Hematopoietic multipotent progenitor cell treated with erythropoietin and hydrocortisone succinate and interleukin-3 and kit ligand, for 4 days (in vitro differentiated cells): ENCODE data around the gene ACAP2.
"Not testable (repeated sequence)": the region's sequence is repeated elsewhere in the genome, so short reads cannot be mapped to it uniquely, and the experiment has no call there.

Experiments used
- DNase-seq: peaks from one replicate; pipeline ENCODE4 v3.0.0-alpha.2; 2015

The ACAP2 gene

DNA sequence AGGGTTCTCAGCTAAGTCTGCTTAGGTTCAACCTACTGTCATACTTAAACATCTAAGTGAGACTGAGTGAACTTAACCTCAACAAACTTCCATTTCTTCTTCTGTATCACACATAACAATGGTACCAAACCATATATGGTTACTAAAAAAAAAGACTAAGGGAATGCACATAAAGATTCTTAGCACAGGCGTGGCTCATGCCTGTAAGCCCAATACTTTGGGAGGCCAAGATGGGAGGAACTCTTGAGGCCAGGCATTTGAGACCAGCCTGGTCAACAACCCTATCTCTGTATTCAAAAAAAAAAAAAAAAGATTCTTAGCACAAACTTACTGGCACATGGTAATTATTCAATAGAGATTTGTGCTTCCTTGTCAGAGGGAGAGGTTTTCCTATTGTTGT lies 57.9 kb downstream of the ACAP2 start:
- no peak for DNase-seq

DNA sequence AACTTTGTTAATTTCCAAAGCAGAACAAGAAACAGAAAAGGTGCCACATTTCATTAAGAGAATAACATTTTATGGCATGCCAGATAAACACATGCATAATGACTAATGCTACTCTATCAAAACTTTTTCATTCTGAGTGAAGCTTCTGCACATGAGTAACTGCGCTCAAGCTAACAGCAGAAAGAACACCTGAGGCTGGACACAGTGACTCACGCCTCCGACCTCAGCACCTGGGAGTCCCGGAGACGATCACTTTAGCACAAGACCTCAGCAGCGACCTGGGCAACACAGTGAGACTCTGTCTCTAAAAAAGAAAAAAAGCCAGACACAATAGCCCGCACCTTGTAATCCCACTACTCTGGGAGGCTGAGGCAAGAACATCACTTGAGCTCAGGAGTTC lies 70.6 kb downstream of the ACAP2 start:
- no peak for DNase-seq

DNA sequence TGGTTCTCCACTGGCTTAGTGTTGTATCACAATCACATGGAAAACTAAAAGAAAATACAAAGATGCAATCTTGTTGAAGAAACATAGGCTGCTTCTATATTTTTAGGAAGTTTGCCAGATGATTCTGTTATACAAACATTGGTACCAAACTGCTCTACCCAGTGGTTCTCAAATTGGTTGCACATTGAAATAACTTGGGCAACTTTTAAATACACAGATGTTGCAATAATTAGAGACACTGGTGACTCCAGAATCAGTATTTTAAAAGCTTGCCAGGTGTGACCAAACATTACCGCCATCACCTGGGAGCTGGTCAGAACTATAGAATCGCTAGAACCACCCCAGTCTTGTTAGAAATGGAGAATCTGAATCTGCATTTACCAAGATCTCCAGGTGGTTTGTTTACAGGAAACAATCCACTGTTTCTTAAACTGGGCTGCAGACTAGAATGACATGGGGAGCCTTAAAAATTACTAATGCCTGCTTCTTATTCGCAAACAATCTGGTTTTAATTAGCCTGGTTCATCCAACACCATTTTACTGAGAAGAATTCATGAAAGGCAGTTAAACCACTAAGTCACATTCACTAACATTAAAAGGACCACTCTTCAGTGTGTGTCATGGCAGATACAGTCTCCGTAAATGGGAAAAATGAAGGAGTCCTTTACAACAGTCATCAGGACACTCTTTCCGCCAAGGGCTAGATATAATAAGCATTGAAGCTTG lies 76.5 kb downstream of the ACAP2 start:
- no peak for DNase-seq

DNA sequence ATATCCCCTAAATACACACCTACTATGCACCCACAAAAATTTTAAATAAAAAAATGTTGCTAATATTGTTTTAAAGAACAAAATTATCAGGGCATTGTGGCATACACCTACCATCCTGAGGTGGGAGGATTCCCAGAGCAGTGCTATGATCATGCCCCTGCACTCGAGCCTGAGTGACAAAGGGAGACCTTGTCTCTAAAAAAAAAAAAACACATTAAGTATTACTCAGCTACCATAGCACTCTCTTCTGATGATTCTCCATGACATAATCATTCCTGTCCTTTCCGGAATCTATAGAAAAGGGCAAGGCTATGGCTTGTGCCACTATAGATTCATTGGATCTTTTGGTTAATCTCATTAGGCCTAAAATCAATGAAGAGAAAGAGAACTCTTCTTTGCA lies 77.4 kb downstream of the ACAP2 start:
- DNase-seq, result no peak

DNA sequence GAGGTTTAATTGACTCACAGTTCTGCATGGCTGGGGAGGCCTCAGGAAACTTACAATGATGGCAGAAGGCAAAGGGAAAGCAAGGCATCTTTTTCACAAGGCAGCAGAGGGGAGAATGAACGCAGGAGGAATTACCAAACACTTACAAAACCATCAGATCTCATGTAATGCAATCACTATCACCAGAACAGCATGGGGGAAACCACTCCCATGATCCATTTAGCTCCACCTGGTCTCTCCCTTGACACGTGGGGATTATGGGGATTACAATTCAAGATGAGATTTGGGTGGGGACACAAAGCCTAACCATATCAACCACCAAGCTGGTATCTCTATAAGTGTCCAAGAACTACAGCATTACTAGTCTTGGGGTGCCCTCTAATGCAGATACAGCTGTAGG lies 85.0 kb downstream of the ACAP2 start:
- DNase-seq, result not testable (repeated sequence)

DNA sequence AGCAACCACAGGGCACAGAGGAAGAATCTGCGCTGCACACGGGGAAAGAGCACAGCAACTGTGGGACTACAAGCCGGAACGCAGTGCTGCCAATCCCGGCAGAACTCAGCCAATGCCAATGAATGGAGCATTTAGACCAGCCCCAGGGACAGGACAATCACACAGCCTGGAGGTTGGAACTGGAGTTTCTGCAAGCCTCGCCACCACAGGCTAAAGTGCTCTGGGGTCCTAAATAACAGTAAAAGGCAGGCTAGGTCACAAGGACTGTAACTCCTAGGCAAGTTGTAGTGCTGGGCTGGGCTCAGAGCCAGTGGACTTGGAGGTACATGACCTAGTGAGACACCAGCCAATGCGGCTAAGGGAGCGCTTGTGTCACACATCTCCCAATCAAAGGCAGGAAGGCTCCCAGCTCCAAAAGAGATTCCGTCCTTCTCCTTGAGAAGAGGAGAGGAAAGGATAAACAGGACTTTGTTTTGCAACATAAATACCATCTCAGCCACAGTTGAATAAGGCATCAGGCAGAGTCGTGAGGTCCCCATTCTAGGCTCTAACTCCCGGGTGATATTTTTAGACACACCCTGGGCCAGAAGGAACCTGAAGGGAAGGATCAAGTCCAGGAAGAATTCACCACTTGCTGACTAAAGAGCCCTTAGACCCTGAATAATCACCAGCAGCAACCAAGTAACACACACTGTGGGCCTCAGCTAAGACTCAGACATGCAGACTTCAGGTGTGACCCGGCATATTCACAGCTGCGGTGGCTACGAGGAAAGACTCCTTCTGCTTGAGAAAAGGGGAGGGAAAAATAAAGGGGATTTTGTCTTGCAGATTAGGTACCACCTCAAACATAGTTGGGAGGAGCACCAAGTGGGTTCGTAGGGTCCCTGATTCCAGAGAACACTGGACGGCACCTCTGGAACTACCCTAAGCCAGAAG lies 86.4 kb downstream of the ACAP2 start:
- no peak for DNase-seq

DNA sequence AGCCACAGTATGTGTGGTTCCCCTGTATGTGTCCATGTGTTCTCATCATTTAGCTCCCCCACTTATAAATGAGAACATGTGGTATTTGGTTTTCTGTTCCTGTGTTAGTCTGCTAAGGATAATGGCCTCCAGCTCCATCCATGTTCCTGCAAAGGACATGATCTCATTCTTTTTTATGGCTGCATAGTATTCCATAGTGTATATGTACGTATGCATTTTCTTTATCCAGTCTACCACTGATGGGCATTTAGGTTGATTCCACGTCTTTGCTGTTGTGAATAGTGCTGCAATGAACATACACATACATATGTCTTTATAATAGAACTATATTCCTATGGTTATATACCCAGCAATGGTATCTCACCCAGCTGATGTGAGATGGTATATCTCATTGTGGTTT lies 88.8 kb downstream of the ACAP2 start:
- not testable (repeated sequence) for DNase-seq

DNA sequence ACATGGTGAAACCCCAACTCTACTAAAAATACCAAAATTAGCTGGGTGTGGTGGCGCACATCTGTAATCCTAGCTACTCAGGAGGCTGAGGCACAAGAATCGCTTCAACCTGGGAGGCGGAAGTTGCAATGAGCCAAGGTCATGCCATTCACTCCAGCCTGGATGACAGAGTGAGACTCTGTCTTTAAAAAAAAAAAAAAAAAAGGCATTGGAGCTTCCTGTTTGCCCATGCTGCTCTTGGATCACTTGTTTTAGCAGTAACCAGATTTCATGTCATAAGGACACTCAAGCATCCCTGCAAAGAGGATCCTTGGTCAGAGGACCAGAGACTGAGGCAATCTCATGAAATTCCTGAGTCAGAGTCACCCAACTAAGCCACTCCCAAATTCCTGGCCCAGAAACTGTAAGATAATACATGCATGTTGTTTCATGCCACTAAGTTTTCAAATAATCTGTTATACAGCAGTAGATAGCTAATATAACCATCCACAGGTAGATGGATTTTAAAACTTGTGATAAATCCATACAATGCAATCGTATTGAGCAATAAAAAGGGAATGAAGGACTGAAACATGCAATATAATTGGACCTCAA lies 89.8 kb downstream of the ACAP2 start:
- DNase-seq, result no peak

DNA sequence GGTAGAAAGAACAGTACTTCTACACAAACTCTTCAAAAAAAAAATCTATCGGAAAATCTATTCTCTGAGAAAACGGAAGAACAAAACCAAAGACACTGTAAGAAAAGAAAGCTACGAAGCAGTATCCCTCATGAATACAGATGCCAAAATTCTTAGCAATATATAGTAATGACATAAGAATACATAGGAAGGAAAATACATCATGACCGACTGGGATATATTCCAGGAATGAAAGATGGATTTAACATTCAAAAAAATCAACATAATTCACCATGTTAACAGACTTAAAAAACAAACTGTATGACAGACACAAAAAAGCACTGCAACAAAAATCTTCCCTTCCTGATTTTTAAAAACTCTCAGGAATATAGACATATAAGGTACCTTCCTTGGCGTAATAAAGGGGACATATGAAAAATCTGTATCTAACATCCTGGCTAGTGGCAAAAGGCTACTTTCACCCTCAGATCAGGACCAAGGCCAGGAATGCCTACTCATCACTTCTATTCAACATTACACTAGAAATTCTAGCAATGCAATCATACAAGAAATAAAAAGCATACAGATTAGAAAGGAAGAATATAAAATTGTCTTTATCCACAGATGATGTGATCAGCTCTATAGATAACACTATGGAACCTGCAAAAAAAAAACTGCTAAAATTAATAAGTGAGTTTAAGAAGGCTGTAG lies 94.2 kb downstream of the ACAP2 start:
- DNase-seq, result no peak

DNA sequence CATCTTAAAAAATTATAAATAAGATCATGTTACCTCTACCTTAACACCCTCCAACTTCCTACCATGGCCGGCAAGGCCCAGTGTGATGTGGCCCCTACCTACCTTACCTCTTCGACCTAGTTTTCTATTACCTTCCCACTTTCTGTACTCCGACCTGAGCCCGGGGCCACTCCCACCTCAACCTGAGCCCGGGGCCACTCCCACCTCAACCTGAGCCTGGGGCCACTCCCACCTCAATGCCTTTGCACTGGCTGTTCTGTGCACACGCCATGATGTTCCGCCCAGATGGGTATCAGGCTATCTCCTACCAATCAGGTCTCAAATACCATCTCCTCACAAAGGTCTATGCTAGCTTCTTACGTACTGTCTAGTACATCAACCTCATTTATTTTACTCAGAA lies 105.1 kb downstream of the ACAP2 start:
- DNase-seq, result no peak

DNA sequence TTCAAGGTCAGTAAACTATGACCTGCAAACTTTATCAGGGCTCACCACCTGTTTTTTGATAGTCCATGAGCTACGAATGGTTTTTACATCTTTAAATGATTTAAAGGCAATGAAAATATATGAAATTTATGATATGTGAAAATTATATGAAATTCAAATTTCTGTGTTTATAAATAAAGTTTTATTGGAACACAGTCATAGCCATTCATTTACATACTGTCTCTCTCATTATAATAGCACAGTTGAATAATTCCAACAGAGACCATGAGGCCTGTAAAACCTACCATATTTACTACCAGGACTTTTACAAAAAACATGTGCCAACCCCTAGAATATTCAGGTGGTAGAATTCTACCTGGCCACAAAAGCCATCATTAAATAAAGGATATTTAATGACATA lies 107.9 kb downstream of the ACAP2 start:
- DNase-seq, result peak; percentile 5

DNA sequence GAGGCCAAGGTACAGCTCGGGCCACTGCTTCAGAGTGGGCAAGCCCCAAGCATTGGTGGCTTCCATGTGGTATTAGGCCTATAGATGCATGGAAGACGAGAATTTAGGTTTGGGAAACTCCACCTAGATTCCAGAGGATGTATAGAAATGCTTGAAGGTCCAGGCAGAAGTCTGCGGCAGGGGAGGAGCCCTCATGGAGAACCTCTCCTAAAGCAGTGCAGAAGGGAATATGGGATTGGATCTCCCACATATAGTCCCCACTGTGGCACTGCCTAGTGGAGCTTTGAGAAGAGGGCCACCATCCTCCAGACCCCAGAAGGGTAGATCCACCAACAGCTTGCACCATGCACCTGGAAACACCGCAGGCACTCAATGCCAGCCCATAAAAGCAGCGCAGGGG lies 123.8 kb downstream of the ACAP2 start:
- DNase-seq, result no peak

DNA sequence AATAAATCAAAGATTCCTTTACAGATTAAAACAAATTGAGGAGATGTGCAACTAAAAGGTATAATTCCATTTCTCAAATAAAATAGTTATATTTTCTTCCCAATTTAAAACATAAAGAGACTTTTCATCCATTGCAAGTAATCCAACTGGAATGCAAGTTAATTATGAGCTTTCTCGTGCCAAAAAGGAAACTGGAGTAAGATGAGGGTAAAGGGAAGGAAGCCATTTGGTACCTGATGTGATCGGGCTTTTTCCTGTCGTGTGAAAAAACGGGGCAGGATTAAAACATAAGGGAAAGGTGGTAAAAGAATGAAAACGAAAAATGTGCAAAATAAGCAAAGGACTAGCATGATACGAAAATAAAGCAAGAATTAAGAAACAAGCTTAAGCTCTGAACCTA lies 130.1 kb downstream of the ACAP2 start:
- no peak for DNase-seq

DNA sequence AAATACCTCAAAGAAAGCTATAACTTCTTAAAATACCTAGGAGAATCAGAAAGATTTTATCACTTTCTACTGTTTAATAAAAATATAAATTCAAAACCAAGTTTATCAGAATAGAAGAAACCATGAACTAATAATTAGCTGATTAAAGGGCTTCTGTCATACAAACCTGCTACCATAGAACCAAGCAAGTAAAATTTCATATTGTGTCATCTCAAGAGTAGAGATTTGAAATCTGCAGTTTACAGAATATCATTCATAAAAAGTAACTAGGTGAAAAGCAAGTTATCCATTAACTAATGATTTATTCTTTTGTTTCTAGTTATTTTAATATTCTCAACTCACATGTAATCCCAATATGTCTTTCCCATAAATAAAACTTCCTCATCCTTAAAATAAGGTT lies 135.1 kb downstream of the ACAP2 start:
- no peak for DNase-seq

DNA sequence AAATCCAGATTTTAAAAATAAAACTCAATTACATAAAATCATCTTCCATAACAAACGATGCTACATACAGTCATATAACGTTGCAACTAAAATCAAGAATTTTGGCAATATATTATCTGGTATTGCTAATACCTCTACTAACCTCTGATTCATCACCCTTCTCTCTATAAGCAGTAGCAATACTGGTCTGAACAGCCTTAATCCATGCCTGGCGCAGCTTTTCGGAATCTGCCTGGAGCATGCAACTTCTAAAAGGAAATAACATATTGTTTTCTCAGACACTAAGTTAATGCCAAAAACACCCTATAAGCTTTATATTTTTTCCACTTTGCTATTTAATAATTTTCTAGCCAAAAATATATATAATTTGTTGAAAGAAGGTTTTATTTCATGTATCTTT lies 136.5 kb downstream of the ACAP2 start:
- DNase-seq, result no peak

DNA sequence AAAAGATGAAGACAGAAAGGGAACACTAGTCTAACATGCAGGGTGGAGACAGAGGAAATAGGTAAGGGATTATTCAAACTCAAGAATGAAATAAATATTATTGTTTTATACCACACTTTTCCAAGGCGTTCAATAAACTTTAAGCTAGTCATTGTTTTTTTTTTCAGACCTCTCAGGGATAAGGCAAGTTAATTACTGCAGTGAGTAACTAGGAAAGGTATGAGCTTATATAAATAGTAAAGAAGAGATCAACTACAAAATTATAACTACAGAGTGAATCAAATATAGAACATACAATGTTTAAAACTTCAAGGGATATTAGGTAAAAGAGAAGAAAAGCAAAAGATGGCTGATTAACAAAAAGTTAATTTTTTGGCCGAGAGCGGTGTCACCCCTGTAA lies 140.4 kb downstream of the ACAP2 start:
- no peak for DNase-seq

DNA sequence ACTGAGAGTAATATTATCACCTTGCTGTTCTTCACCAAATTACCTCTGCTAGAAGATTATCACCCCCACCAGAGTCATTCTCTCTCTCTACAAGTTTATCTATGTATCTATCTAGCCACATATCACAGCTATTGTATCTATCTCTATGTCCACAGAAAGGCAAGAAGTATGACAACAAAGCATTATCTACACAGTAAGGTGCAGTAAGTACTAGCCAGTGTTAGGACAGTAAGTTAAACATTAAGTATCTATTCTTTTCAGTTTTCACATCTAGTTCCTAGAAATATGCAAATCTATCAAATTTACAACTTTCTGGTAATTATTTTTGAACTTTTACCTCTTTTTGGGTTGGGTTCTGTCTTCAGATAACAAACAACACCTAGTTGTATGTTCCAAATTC lies 145.4 kb downstream of the ACAP2 start:
- no peak for DNase-seq

DNA sequence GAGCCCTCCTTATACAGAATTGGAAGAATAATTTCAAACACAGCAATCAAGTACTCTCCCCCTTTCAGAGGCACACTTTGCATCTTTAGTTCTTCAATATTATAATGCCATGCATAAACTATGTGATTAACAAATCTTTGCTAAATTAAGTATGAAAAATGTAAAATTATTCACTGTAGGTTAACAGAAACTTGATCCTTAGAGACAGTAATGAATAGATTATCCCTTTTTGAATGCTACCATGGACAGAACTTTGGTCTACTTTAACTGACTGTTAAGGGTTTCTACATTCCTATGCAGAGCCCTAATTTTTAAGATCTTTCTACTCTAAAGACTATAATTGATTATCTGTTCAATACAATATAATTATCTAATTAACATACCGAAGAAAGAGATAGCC lies 146.2 kb downstream of the ACAP2 start:
- DNase-seq, result no peak

DNA sequence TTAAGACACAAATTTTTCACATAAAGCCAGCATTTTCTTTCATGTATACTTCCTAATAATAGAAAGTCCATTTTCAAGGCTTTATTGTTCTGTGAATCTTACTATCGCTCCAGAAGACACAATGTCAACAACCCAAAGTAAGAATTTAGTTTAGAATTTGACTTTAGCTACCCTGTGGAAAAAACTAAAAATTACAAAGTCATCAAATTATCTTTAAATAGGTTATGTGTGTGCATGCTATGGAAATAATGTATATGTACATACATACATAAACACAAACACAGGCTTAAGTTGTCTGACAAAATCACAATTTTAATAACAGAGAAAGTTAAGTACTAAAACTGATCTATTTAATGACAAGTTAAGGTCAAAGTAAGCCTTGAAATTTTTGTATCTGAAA lies 151.7 kb downstream of the ACAP2 start:
- no peak for DNase-seq

DNA sequence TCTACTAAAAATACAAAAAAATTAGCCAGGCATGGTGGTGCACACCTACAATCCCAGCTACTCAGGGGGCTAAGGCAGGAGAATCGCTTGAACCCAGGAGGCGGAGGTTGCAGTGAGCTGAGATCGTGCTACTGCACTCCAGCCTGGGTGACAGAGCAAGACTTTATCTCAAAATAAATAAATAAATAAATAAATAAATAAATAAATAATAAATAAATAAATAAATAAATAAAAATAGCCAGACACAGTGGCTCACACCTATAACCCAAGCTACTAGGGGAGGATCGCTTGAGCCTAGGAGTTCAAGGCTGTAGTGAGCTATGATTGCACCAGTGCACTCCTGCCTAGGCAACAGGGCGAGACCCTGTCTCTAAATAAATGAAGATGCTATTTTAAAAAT lies 152.2 kb downstream of the ACAP2 start:
- not testable (repeated sequence) for DNase-seq

DNA sequence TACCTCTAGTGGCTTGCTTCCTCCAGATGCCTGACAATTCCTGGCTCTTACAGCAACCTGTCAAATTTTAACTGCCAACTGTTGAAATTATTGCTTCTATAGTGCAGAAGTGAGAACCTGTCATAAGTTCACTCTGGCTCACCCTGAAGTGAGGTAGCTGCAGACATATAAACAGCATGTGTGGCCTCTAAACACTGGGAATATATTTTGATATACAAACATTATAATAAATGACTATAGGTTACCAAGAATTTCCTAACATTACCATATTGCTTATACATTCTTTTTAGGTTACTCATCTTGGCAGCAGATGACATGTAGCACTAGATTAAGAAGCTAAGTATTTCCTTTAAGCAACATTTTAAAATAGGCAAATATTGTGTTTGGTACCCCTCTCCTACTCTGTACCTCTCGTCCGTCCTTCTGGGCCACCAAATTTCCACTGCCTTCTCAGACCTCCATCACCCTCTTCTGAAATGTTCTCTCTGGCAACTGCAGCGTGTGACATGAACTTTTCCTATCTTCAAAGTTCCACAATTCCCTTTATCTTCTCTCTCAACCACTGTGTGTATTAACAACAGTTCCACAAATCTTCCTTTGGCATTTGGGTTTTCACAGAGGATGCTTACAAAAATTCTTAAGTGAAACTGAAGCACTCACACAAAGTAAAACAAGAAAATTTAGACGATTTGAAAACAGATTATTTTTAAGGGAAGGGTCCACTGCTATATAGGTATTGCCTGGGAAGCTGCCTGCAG lies 156.5 kb downstream of the ACAP2 start:
- DNase-seq, result no peak

DNA sequence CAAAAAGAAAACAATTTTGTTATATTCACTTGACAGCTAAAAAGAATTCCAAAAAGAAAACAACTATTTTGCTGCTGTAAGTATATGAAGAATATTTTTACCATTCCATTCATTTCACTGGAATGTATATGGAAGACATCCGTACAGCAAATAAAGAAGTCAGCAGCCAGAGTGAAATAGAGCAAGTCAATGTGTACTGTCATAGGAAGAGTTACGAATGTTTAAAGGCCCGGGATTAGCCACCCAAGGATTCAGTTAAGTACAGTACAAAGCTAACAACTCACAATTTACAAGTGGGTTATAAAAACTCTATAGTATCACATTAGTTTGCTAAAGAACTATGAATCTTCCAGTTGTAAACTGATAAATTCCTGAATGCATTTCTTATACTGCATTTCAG lies 157.4 kb downstream of the ACAP2 start:
- DNase-seq, result no peak

DNA sequence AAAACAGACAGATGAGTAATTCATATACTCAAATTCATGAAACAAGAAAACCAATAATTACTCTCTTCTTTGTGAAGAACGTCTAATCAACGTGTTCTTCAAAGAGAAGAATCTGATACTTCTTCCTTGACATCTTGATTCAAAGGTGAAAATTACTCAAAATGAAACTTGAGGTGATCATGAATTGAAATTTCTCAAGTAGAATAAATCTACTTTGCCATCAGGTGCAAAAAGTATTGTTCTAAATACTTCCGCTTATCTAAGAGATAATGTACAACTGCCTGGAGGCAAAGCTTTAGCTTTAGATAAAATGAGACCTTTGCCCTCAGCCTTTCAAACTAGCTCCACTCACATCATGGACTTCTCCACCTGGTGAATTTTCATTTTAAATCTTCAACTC lies 158.0 kb downstream of the ACAP2 start:
- no peak for DNase-seq
